OCI-LY7 (cell line): ENCODE measurements around the gene UFD1. TPM values are rescaled to one million over a fixed set of nuclear protein-coding genes. Genes with fewer than 3 reads are reported as not detected.

ENCODE experiments used
- BruUV-seq: library from RNA; stranded (reverse); fragments of 400-500 nt; replicated peaks from 2 replicates; lab custom pipeline; 2021; lab: Mats Ljungman, UMichigan
- CTCF ChIA-PET: fragments of 300-600 bp; sonication (Branson Sonifier 250); formaldehyde crosslinking; loops from one replicate; lab custom pipeline; 2022; ENCODE audit warnings: antibody characterized with exemption; ENCODE audit not compliant: unreplicated experiment; lab: Charles Lee
- POLR2A ChIA-PET: fragments of 300-600 bp; sonication (Branson Sonifier 250); formaldehyde crosslinking; loops from one replicate; lab custom pipeline; 2022; ENCODE audit warnings: antibody characterized with exemption; lab: Charles Lee
- DNase-seq: peaks from one replicate; pipeline ENCODE4 v3.0.0-alpha.2; 2015; ENCODE audit warnings: low spot score
- H2AFZ ChIP-seq: fragments of 200-600 bp; sonication (generic), shearing (Covaris generic); 2 replicates; pipeline ENCODE4 v1.6.1; 2014; ENCODE audit warnings: mild to moderate bottlenecking, antibody characterized with exemption, low read length, moderate library complexity
- H3K27ac ChIP-seq: fragments of 200-600 bp; sonication (generic); 2 replicates; pipeline ENCODE4 v1.5.1; 2014; ENCODE audit warnings: mixed run types, low read depth, mild to moderate bottlenecking, moderate library complexity, low read length, inconsistent platforms; ENCODE audit not compliant: poor library complexity, severe bottlenecking
- H3K36me3 ChIP-seq: fragments of 200-600 bp; sonication (generic); 2 replicates; pipeline ENCODE4 v1.6.1; 2014; ENCODE audit warnings: mild to moderate bottlenecking, antibody characterized with exemption, low read length, moderate library complexity, mixed read lengths; ENCODE audit not compliant: insufficient read depth
- H3K4me1 ChIP-seq: fragments of 200-600 bp; sonication (generic); 2 replicates; pipeline ENCODE4 v1.5.1; 2014; ENCODE audit warnings: mild to moderate bottlenecking, low read length; ENCODE audit not compliant: insufficient read depth, poor library complexity, severe bottlenecking
- H3K4me2 ChIP-seq: fragments of 200-600 bp; sonication (generic); 2 replicates; pipeline ENCODE4 v1.6.1; 2014; ENCODE audit warnings: mild to moderate bottlenecking, low read length
- H3K4me3 ChIP-seq: fragments of 200-600 bp; sonication (generic); 2 replicates; pipeline ENCODE4 v1.5.1; 2014; ENCODE audit warnings: mild to moderate bottlenecking, low read depth, low read length; ENCODE audit not compliant: poor library complexity, severe bottlenecking
- H3K79me2 ChIP-seq: fragments of 200-600 bp; sonication (generic); 2 replicates; pipeline ENCODE4 v1.6.1; 2016; ENCODE audit warnings: low read depth, mild to moderate bottlenecking, low read length, moderate library complexity, mixed read lengths; ENCODE audit not compliant: insufficient read depth
- H3K9me2 ChIP-seq: fragments of 200-600 bp; sonication (generic); 2 replicates; pipeline ENCODE4 v1.6.1; 2016; ENCODE audit warnings: mild to moderate bottlenecking, low read length, mixed read lengths; ENCODE audit not compliant: insufficient read depth
- H3K9me3 ChIP-seq: fragments of 200-600 bp; sonication (generic); 2 replicates; pipeline ENCODE4 v1.6.1; 2014; ENCODE audit warnings: mild to moderate bottlenecking, mixed run types, low read length, mixed read lengths
- H4K20me1 ChIP-seq: fragments of 200-600 bp; sonication (generic); 2 replicates; pipeline ENCODE4 v1.6.1; 2014; ENCODE audit warnings: mild to moderate bottlenecking, antibody characterized with exemption, low read length, moderate library complexity, mixed read lengths; ENCODE audit not compliant: insufficient read depth
- CTCF ChIP-seq: fragments of 200-600 bp; sonication (generic); conservative IDR thresholded peaks from 2 replicates; pipeline ENCODE4 v1.5.1; 2014; ENCODE audit warnings: mild to moderate bottlenecking, antibody characterized with exemption, low read length, moderate library complexity, mixed read lengths
- EZH2phosphoT487 ChIP-seq: fragments of 200-600 bp; sonication (generic); IDR thresholded peaks from 2 replicates; pipeline ENCODE4 v1.6.1; 2018; ENCODE audit warnings: low read depth, borderline replicate concordance, mild to moderate bottlenecking, mixed run types, antibody characterized with exemption, low read length, moderate library complexity, mixed read lengths
- intact Hi-C: fragments of 100-400 bp; cut with micrococcal nuclease; formaldehyde crosslinking; loops from one replicate; pipeline ENCODE4 v1.10.0; 2022; ENCODE audit not compliant: unreplicated experiment
- total RNA-seq, 2 experiments: library from RNA; depleted of rRNA in 1 of 2; stranded (reverse); fragments of >200 nt in 1 of 2; shearing (Covaris generic) in 1 of 2; gene quantifications; 2 replicates each; pipeline ENCODE4 v1.2.3, GENCODE V29; 2014 to 2022

The UFD1 gene
- total RNA-seq, 2 experiments from 2014 or later = 60.1 to 70.8 TPM

- TF ChIP-seq EZH2phosphoT487 = no peak
- no peak for TF ChIP-seq CTCF
- peaks cover 89% of the 10 kb centered on the region for H3K36me3 ChIP-seq
- H2AFZ ChIP-seq = no peak overlapping the region
- no peaks in the 10 kb centered on the region for H3K9me3 ChIP-seq
- POLR2A ChIA-PET = no interaction called here
- no peak overlapping the region for H3K4me3 ChIP-seq
- no peak for DNase-seq
- H3K9me2 ChIP-seq = no peaks in the 10 kb centered on the region
- no TSS peak for BruUV-seq
- no peaks in the 10 kb centered on the region for H3K4me1 ChIP-seq
- no peak overlapping the region for H3K27ac ChIP-seq
- intact Hi-C loops = no loop called here
- CTCF ChIA-PET = no interaction called here
- peaks cover 9% of the 10 kb centered on the region; the same call in 1 of the 2 replicates for H4K20me1 ChIP-seq
- H3K79me2 ChIP-seq = peaks cover 7% of the 10 kb centered on the region; the same call in 1 of the 2 replicates
- H3K4me2 ChIP-seq = no peak overlapping the region
Measured at GRCh38 chr22:19490628-19491230, 11.7 kb upstream of the UFD1 start.

- CTCF ChIA-PET = no interaction called here
- H3K36me3 ChIP-seq = peaks cover 89% of the 10 kb centered on the region
Measured at GRCh38 chr22:19488884-19489843, 10.2 kb upstream of the UFD1 start.

More at GRCh38 chr22:19488884-19489843, 10.2 kb upstream of the UFD1 start:
- Histone ChIP-seq H3K4me1 (no peaks in the 10 kb centered on the region), H3K27ac (no peak overlapping the region), H3K4me2 (no peak overlapping the region), H2AFZ (no peak overlapping the region), H3K79me2 (peaks cover 7% of the 10 kb centered on the region; the same call in 1 of the 2 replicates), H3K4me3 (no peak overlapping the region), H4K20me1 (peaks cover 9% of the 10 kb centered on the region; the same call in 1 of the 2 replicates), H3K9me2 (no peaks in the 10 kb centered on the region), H3K9me3 (no peaks in the 10 kb centered on the region)
- TF ChIP-seq EZH2phosphoT487 = no peak
- 0 out of 2 replicates have a peak, but pooled peaks have one; percentile 32 for TF ChIP-seq CTCF
- POLR2A ChIA-PET = no interaction called here
- BruUV-seq = no TSS peak
- intact Hi-C loops = no loop called here
- no peak for DNase-seq
